Measurements from ENCODE around the gene FCGR2B. TPM values are rescaled to one million over a fixed set of nuclear protein-coding genes. Genes with fewer than 3 reads are reported as not detected.
"Not testable (repeated sequence)": the region's sequence is repeated elsewhere in the genome, so short reads cannot be mapped to it uniquely, and the experiment has no call there.

FCGR2B gene
- total and polyA plus RNA-seq, 4 experiments from 2014 or later: 0.49 to 2.1 (median 0.94) TPM

GRCh38 chr1:161636976-161637375 is 26.0 kb upstream of the FCGR2B start:
- H3K36me3 Mint-ChIP-seq; H3K4me3 ChIP-seq (ENCODE audit: low read length in 2 of 2); H3K27me3 ChIP-seq (ENCODE audit: insufficient read depth, low read length); H3K36me3 ChIP-seq (ENCODE audit: insufficient read depth, low read length); H3K9me3 ChIP-seq (ENCODE audit: control insufficient read depth in 1 of 2, low read length in 2 of 2); H3K27ac ChIP-seq (ENCODE audit: low read depth, low read length); intact Hi-C loops (cut with micrococcal nuclease); CTCF ChIA-PET (ENCODE audit: partially characterized antibody); H3K27me3 Mint-ChIP-seq; DNase-seq; H3K9me3 Mint-ChIP-seq; POLR2A ChIA-PET (ENCODE audit: partially characterized antibody); H3K4me1 ChIP-seq (ENCODE audit: insufficient read depth, low read length): not testable (repeated sequence)
- peaks cover 4 to 19% (median 10%) of the 10 kb centered on the region in 4 donors for H3K4me1 Mint-ChIP-seq
- peak overlapping the region in 3 of 8 donors; percentile 3 to 55 (median 52) for H3K4me3 Mint-ChIP-seq
- H3K27ac Mint-ChIP-seq: peak overlapping the region in 4 of 7 donors; percentile 37 to 89 (median 71)

GRCh38 chr1:161638251-161638993 is 24.5 kb upstream of the FCGR2B start:
- H3K9me3 Mint-ChIP-seq; H3K4me3 Mint-ChIP-seq; H3K4me1 ChIP-seq (ENCODE audit: insufficient read depth, low read length); H3K36me3 Mint-ChIP-seq; H3K27me3 Mint-ChIP-seq; H3K4me3 ChIP-seq (ENCODE audit: low read length in 2 of 2); intact Hi-C loops (cut with micrococcal nuclease); POLR2A ChIA-PET (ENCODE audit: partially characterized antibody); H3K36me3 ChIP-seq (ENCODE audit: insufficient read depth, low read length); H3K27ac Mint-ChIP-seq; H3K27me3 ChIP-seq (ENCODE audit: insufficient read depth, low read length); CTCF ChIA-PET (ENCODE audit: partially characterized antibody); DNase-seq; H3K9me3 ChIP-seq (ENCODE audit: control insufficient read depth in 1 of 2, low read length in 2 of 2); H3K27ac ChIP-seq (ENCODE audit: low read depth, low read length): not testable (repeated sequence)
- H3K4me1 Mint-ChIP-seq: peaks cover 8 to 27% (median 18%) of the 10 kb centered on the region in 4 donors

GRCh38 chr1:161639203-161639602 is 23.7 kb upstream of the FCGR2B start:
- POLR2A ChIA-PET (ENCODE audit: partially characterized antibody); H3K27me3 Mint-ChIP-seq; intact Hi-C loops (cut with micrococcal nuclease); H3K4me3 ChIP-seq (ENCODE audit: low read length in 2 of 2); H3K4me1 ChIP-seq (ENCODE audit: insufficient read depth, low read length); H3K4me3 Mint-ChIP-seq; H3K9me3 ChIP-seq (ENCODE audit: control insufficient read depth in 1 of 2, low read length in 2 of 2); H3K9me3 Mint-ChIP-seq; H3K27me3 ChIP-seq (ENCODE audit: insufficient read depth, low read length); CTCF ChIA-PET (ENCODE audit: partially characterized antibody); H3K27ac Mint-ChIP-seq; H3K36me3 Mint-ChIP-seq; H3K36me3 ChIP-seq (ENCODE audit: insufficient read depth, low read length); H3K27ac ChIP-seq (ENCODE audit: low read depth, low read length); DNase-seq: not testable (repeated sequence)
- peaks cover 8 to 27% (median 18%) of the 10 kb centered on the region in 4 donors for H3K4me1 Mint-ChIP-seq

GRCh38 chr1:161642697-161643096 is 20.2 kb upstream of the FCGR2B start:
- Mint-ChIP-seq H3K4me1 (peaks cover 6 to 13% (median 11%) of the 10 kb centered on the region in 4 donors), H3K4me3 (peak overlapping the region in 3 of 8 donors; percentile 11 to 65 (median 62))
- H3K4me3 ChIP-seq (ENCODE audit: low read length in 2 of 2); H3K27ac ChIP-seq (ENCODE audit: low read depth, low read length); H3K36me3 Mint-ChIP-seq; H3K4me1 ChIP-seq (ENCODE audit: insufficient read depth, low read length); CTCF ChIA-PET (ENCODE audit: partially characterized antibody); H3K27ac Mint-ChIP-seq; H3K9me3 Mint-ChIP-seq; POLR2A ChIA-PET (ENCODE audit: partially characterized antibody); H3K9me3 ChIP-seq (ENCODE audit: control insufficient read depth in 1 of 2, low read length in 2 of 2); H3K27me3 Mint-ChIP-seq; H3K27me3 ChIP-seq (ENCODE audit: insufficient read depth, low read length); H3K36me3 ChIP-seq (ENCODE audit: insufficient read depth, low read length): not testable (repeated sequence)
- DNase-seq: peak in 1 of 5 donors; percentile 16
- intact Hi-C loops (cut with micrococcal nuclease): loop anchor here (10.0 kb wide), 1 partner anchor 158 kb away; no protein-coding TSS in a partner anchor

- H3K36me3 Mint-ChIP-seq; H3K4me1 ChIP-seq (ENCODE audit: insufficient read depth, low read length); H3K4me3 Mint-ChIP-seq; H3K4me3 ChIP-seq (ENCODE audit: low read length in 2 of 2); H3K36me3 ChIP-seq (ENCODE audit: insufficient read depth, low read length); H3K27me3 Mint-ChIP-seq; DNase-seq; CTCF ChIA-PET (ENCODE audit: partially characterized antibody); H3K9me3 Mint-ChIP-seq; H3K27ac ChIP-seq (ENCODE audit: low read depth, low read length); H3K9me3 ChIP-seq (ENCODE audit: control insufficient read depth in 1 of 2, low read length in 2 of 2); H3K27ac Mint-ChIP-seq; POLR2A ChIA-PET (ENCODE audit: partially characterized antibody); H3K27me3 ChIP-seq (ENCODE audit: insufficient read depth, low read length): not testable (repeated sequence)
- intact Hi-C loops (cut with micrococcal nuclease): loop anchor here (10.0 kb wide), 1 partner anchor 159 kb away; no protein-coding TSS in a partner anchor
- peaks cover 7 to 15% (median 12%) of the 10 kb centered on the region in 4 donors for H3K4me1 Mint-ChIP-seq
Measured at GRCh38 chr1:161643481-161644208, 19.3 kb upstream of the FCGR2B start.

GRCh38 chr1:161644855-161645254 is 18.1 kb upstream of the FCGR2B start:
- H3K4me3 Mint-ChIP-seq; H3K27ac Mint-ChIP-seq; DNase-seq; H3K9me3 Mint-ChIP-seq; H3K4me3 ChIP-seq (ENCODE audit: low read length in 2 of 2); H3K4me1 ChIP-seq (ENCODE audit: insufficient read depth, low read length); H3K36me3 Mint-ChIP-seq; H3K27ac ChIP-seq (ENCODE audit: low read depth, low read length); POLR2A ChIA-PET (ENCODE audit: partially characterized antibody); H3K27me3 ChIP-seq (ENCODE audit: insufficient read depth, low read length); H3K27me3 Mint-ChIP-seq; H3K9me3 ChIP-seq (ENCODE audit: control insufficient read depth in 1 of 2, low read length in 2 of 2); H3K36me3 ChIP-seq (ENCODE audit: insufficient read depth, low read length): not testable (repeated sequence)
- CTCF ChIA-PET (ENCODE audit: partially characterized antibody): interaction anchor here (1.1 kb wide), 1 partner anchor 93 kb away, joined by 3 read pairs; no protein-coding TSS in a partner anchor
- peaks cover 7 to 15% (median 12%) of the 10 kb centered on the region in 4 donors for H3K4me1 Mint-ChIP-seq
- intact Hi-C loops (cut with micrococcal nuclease): loop anchor here (10.0 kb wide), 1 partner anchor 160 kb away; no protein-coding TSS in a partner anchor

- H3K9me3 Mint-ChIP-seq; H3K36me3 Mint-ChIP-seq; H3K4me3 Mint-ChIP-seq; H3K36me3 ChIP-seq (ENCODE audit: insufficient read depth, low read length); H3K27me3 ChIP-seq (ENCODE audit: insufficient read depth, low read length); H3K4me1 Mint-ChIP-seq; H3K4me3 ChIP-seq (ENCODE audit: low read length in 2 of 2); H3K4me1 ChIP-seq (ENCODE audit: insufficient read depth, low read length); H3K27ac ChIP-seq (ENCODE audit: low read depth, low read length); H3K9me3 ChIP-seq (ENCODE audit: control insufficient read depth in 1 of 2, low read length in 2 of 2); H3K27ac Mint-ChIP-seq; H3K27me3 Mint-ChIP-seq: not testable (repeated sequence)
- intact Hi-C loops (cut with micrococcal nuclease): loop anchor here (1.0 to 10.0 kb wide), 2 partner anchors 94 to 163 kb away; no protein-coding TSS in a partner anchor
- CTCF ChIA-PET (ENCODE audit: partially characterized antibody): interaction anchor here (0.8 to 2.3 kb wide), 4 partner anchors 60 to 92 kb away, joined by 3 to 38 read pairs (median 4); no protein-coding TSS in a partner anchor
- DNase-seq: peak in 4 of 5 donors; percentile 19 to 36 (median 26)
- POLR2A ChIA-PET (ENCODE audit: partially characterized antibody): interaction anchor here (0.9 kb wide), 1 partner anchor 94 kb away, joined by 3 read pairs; no protein-coding TSS in a partner anchor
Measured at GRCh38 chr1:161647507-161648360, 15.2 kb upstream of the FCGR2B start.
